HEK293 (cell line): Measurements from ENCODE around the gene TBC1D22A.

ENCODE experiments used
- CTCF ChIA-PET: fragments of 350-600 bp; formaldehyde crosslinking; extraction: SDS; loops from one replicate; lab custom pipeline; 2021; ENCODE audit warnings: antibody characterized with exemption; lab: Yijun Ruan, JAX
- POLR2A ChIA-PET: fragments of 300-600 bp; formaldehyde crosslinking; extraction: SDS; loops from one replicate; lab custom pipeline; 2020; ENCODE audit warnings: antibody characterized with exemption, inconsistent platforms; lab: Yijun Ruan, JAX
- H3K27ac ChIP-seq: fragments of 200-500 bp; sonication (Bioruptor generic); 2 replicates; pipeline ENCODE4 v1.5.1; 2014; ENCODE audit warnings: low read depth, low read length, control low read depth, inconsistent platforms; ENCODE audit errors: extremely low read depth
- H3K36me3 ChIP-seq, 2 experiments: fragments of 200-500 bp in 1 of 2; sonication (Bioruptor generic) in 1 of 2; 1 replicate in 1 of 2; 2 replicates in 1 of 2; pipeline ENCODE4 v1.5.1; 2014 to 2017; ENCODE audit warnings: inconsistent platforms in 2 of 2, low read length in 2 of 2; ENCODE audit not compliant: control insufficient read depth in 2 of 2, insufficient read depth in 1 of 2
- H3K4me1 ChIP-seq: fragments of 200-500 bp; sonication (Bioruptor generic); 2 replicates; pipeline ENCODE4 v1.5.1; 2014; ENCODE audit warnings: mild to moderate bottlenecking, low read length, inconsistent platforms; ENCODE audit not compliant: control insufficient read depth, insufficient read depth
- H3K4me3 ChIP-seq: 2 replicates; pipeline ENCODE4 v1.5.1; 2011; ENCODE audit warnings: low read depth, mild to moderate bottlenecking, control low read depth, low read length, moderate library complexity
- H3K9me3 ChIP-seq: fragments of 200-500 bp; sonication (Bioruptor generic); 2 replicates; pipeline ENCODE4 v1.5.1; 2014; ENCODE audit warnings: low read depth, low read length, inconsistent platforms; ENCODE audit not compliant: control insufficient read depth, insufficient read depth
- GLIS2 ChIP-seq: fragments of 450-650 bp; formaldehyde crosslinking; IDR thresholded peaks from 2 replicates; pipeline ENCODE4 v1.5.1; 2016; ENCODE audit warnings: missing biosample characterization, missing genetic modification characterization
- MYNN ChIP-seq: fragments of 450-650 bp; formaldehyde crosslinking; IDR thresholded peaks from 2 replicates; pipeline ENCODE4 v1.5.1; 2016; ENCODE audit warnings: missing biosample characterization, missing genetic modification characterization, borderline replicate concordance
- TCF7L2 ChIP-seq: IDR thresholded peaks from 2 replicates; pipeline ENCODE4 v1.6.1; 2011; ENCODE audit warnings: low read depth, mild to moderate bottlenecking, inconsistent platforms, low read length, moderate library complexity, borderline replicate concordance
- ZNF112 ChIP-seq: fragments of 450-650 bp; formaldehyde crosslinking; IDR thresholded peaks from 2 replicates; pipeline ENCODE4 v1.5.0; 2017; ENCODE audit warnings: missing biosample characterization, missing genetic modification characterization
- ZNF114 ChIP-seq: fragments of 450-650 bp; formaldehyde crosslinking; IDR thresholded peaks from 2 replicates; pipeline ENCODE4 v1.5.0; 2017; ENCODE audit warnings: missing biosample characterization, missing genetic modification characterization
- ZNF133 ChIP-seq: fragments of 450-650 bp; formaldehyde crosslinking; IDR thresholded peaks from 2 replicates; pipeline ENCODE4 v1.5.1; 2016; ENCODE audit warnings: missing biosample characterization, missing genetic modification characterization
- ZNF140 ChIP-seq: fragments of 450-650 bp; formaldehyde crosslinking; IDR thresholded peaks from 2 replicates; pipeline ENCODE4 v1.5.1; 2016; ENCODE audit warnings: missing biosample characterization, missing genetic modification characterization
- ZNF175 ChIP-seq: fragments of 450-650 bp; formaldehyde crosslinking; IDR thresholded peaks from 2 replicates; pipeline ENCODE4 v1.5.1; 2016; ENCODE audit warnings: missing biosample characterization, missing genetic modification characterization
- ZNF184 ChIP-seq: fragments of 450-650 bp; IDR thresholded peaks from 2 replicates; pipeline ENCODE4 v1.5.1; 2018; ENCODE audit warnings: missing biosample characterization, mild to moderate bottlenecking, missing genetic modification characterization
- ZNF19 ChIP-seq: fragments of 450-650 bp; formaldehyde crosslinking; IDR thresholded peaks from 2 replicates; pipeline ENCODE4; 2016; ENCODE audit warnings: missing biosample characterization, missing genetic modification characterization, low read depth
- ZNF529 ChIP-seq: fragments of 450-650 bp; formaldehyde crosslinking; IDR thresholded peaks from 2 replicates; pipeline ENCODE4 v1.5.1; 2017; ENCODE audit warnings: missing genetic modification characterization, missing biosample characterization; ENCODE audit not compliant: insufficient replicate concordance
- ZNF549 ChIP-seq: fragments of 450-650 bp; IDR thresholded peaks from 2 replicates; pipeline ENCODE4 v1.5.1; 2018; ENCODE audit warnings: missing biosample characterization, missing genetic modification characterization, mild to moderate bottlenecking, inconsistent platforms, moderate library complexity
- ZNF585B ChIP-seq: fragments of 450-650 bp; formaldehyde crosslinking; IDR thresholded peaks from 2 replicates; pipeline ENCODE4 v1.5.1; 2016; ENCODE audit warnings: missing biosample characterization, missing genetic modification characterization
- ZNF596 ChIP-seq: fragments of 450-650 bp; IDR thresholded peaks from 2 replicates; pipeline ENCODE4 v1.5.0; 2018; ENCODE audit warnings: missing biosample characterization, mild to moderate bottlenecking, missing genetic modification characterization, moderate library complexity
- ZSCAN16 ChIP-seq: fragments of 450-650 bp; formaldehyde crosslinking; IDR thresholded peaks from 2 replicates; pipeline ENCODE4 v1.5.1; 2016; ENCODE audit warnings: missing biosample characterization, missing genetic modification characterization
- TF ChIP-seq, protein P1 (sequence below): fragments of 450-650 bp; formaldehyde crosslinking; IDR thresholded peaks from 2 replicates; pipeline ENCODE4 v1.5.1; 2016; ENCODE audit warnings: missing biosample characterization, missing genetic modification characterization, low read depth
- TF ChIP-seq, protein P2 (sequence below): fragments of 450-650 bp; formaldehyde crosslinking; IDR thresholded peaks from 2 replicates; pipeline ENCODE4 v1.5.1; 2017; ENCODE audit warnings: missing biosample characterization, missing genetic modification characterization
- TF ChIP-seq, protein P3 (sequence below): fragments of 450-650 bp; formaldehyde crosslinking; IDR thresholded peaks from 2 replicates; pipeline ENCODE4 v1.5.1; 2016; ENCODE audit warnings: missing biosample characterization, missing genetic modification characterization
- TF ChIP-seq, protein P4 (sequence below): fragments of 450-650 bp; formaldehyde crosslinking; IDR thresholded peaks from 2 replicates; pipeline ENCODE4 v1.5.1; 2017; ENCODE audit warnings: missing biosample characterization, missing genetic modification characterization
- TF ChIP-seq, protein P5 (sequence below): IDR thresholded peaks from 2 replicates; pipeline ENCODE4 v1.6.1; 2011; ENCODE audit warnings: mild to moderate bottlenecking, low read depth, low read length, borderline replicate concordance

The TBC1D22A gene

DNA sequence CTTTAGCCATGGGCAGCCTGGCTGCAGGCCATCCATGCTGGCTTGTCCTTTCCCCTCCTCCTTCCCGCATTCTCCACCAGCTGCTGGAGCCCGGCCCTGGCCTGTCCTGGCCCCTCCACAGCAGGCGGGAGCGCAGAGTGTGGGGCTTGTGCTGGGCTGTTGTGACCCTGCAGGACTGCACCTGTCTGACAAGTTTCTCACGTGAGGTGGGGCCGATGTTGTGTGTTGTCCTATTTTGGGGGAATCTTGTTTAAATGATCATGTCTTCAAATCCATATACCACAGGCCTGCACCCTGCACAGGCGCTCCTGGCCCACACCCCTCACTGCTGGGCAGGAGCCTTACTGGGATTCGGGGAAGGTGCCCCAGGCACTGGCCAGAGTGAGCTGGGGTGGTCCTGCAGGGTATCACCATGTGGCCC lies 30.4 kb downstream of the TBC1D22A start:
- Histone ChIP-seq H3K4me1 (no peaks in the 10 kb centered on the region), H3K36me3 (peaks cover 0 to 49% of the 10 kb centered on the region in 2 experiments; a peak in 1 of 3 replicates), H3K4me3 (no peak overlapping the region), H3K27ac (no peak overlapping the region), H3K9me3 (no peaks in the 10 kb centered on the region)
- TF ChIP-seq ZNF112 (tag by site-specific recombination) (no peak), ZSCAN16 (tag by site-specific recombination) (no peak), TCF7L2 (no peak)
- TF ChIP-seq, protein P1, sequence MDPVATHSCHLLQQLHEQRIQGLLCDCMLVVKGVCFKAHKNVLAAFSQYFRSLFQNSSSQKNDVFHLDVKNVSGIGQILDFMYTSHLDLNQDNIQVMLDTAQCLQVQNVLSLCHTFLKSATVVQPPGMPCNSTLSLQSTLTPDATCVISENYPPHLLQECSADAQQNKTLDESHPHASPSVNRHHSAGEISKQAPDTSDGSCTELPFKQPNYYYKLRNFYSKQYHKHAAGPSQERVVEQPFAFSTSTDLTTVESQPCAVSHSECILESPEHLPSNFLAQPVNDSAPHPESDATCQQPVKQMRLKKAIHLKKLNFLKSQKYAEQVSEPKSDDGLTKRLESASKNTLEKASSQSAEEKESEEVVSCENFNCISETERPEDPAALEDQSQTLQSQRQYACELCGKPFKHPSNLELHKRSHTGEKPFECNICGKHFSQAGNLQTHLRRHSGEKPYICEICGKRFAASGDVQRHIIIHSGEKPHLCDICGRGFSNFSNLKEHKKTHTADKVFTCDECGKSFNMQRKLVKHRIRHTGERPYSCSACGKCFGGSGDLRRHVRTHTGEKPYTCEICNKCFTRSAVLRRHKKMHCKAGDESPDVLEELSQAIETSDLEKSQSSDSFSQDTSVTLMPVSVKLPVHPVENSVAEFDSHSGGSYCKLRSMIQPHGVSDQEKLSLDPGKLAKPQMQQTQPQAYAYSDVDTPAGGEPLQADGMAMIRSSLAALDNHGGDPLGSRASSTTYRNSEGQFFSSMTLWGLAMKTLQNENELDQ (tag by site-specific recombination): no peak
- CTCF ChIA-PET: interaction anchor here (6.0 kb wide), 1 partner anchor 10 kb away, joined by 44 read pairs; no protein-coding TSS in a partner anchor
- POLR2A ChIA-PET: interaction anchor here (1.9 kb wide), 1 partner anchor 30 kb away, joined by 6 read pairs; the partner anchor contains the start of gene TBC1D22A

DNA sequence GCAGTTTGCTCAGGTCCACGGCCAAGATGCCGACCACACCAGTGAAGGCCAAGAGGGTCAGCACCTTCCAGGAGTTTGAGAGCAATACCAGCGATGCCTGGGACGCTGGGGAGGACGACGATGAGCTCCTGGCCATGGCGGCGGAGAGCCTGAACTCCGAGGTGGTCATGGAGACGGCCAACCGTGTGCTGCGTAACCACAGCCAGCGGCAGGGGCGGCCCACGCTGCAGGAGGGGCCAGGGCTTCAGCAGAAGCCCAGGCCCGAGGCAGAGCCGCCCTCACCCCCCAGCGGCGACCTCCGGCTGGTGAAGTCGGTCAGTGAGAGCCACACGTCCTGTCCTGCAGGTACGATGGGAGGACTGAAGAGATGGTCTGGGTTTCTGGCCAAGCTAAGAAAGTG lies 31.0 kb downstream of the TBC1D22A start:
- ChIA-PET CTCF (interaction anchor here (3.2 to 6.0 kb wide), 2 partner anchors 10 to 35 kb away, joined by 9 to 44 read pairs; no protein-coding TSS in a partner anchor), POLR2A (no interaction called here)
- TF ChIP-seq ZNF184 (tag by site-specific recombination): no peak
- TF ChIP-seq ZNF585B (tag by site-specific recombination): no peak
- TF ChIP-seq ZNF549 (tag by site-specific recombination): no peak
- TF ChIP-seq ZNF19 (tag by site-specific recombination): no peak
- no peak for TF ChIP-seq GLIS2
- TF ChIP-seq, protein P2, sequence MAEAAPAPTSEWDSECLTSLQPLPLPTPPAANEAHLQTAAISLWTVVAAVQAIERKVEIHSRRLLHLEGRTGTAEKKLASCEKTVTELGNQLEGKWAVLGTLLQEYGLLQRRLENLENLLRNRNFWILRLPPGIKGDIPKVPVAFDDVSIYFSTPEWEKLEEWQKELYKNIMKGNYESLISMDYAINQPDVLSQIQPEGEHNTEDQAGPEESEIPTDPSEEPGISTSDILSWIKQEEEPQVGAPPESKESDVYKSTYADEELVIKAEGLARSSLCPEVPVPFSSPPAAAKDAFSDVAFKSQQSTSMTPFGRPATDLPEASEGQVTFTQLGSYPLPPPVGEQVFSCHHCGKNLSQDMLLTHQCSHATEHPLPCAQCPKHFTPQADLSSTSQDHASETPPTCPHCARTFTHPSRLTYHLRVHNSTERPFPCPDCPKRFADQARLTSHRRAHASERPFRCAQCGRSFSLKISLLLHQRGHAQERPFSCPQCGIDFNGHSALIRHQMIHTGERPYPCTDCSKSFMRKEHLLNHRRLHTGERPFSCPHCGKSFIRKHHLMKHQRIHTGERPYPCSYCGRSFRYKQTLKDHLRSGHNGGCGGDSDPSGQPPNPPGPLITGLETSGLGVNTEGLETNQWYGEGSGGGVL (tag by site-specific recombination): no peak
- Histone ChIP-seq H3K9me3 (no peaks in the 10 kb centered on the region), H3K4me1 (no peaks in the 10 kb centered on the region), H3K27ac (no peak overlapping the region), H3K36me3 (peaks cover 0 to 55% of the 10 kb centered on the region in 2 experiments; a peak in 1 of 3 replicates), H3K4me3 (no peak overlapping the region)

DNA sequence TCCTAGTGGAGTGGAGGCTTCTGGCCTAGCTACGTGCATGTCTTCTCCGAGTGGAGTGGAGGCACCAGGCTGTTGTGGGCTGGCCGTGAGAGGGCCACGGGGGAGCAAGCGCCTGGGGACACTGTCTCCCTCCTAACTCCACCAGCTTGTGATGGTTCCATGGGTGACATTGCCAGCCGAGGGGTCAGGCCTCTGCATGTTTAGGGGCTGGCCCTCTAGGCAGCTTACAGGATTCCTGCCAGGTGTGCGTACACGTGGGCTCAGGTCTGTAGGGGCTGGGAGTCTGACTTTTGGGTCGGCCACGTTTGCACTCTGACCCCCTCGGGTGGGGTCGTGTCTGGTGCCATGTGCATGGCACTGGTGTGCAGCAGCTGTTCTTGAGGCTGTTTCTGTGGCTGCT lies 31.6 kb downstream of the TBC1D22A start:
- no peak overlapping the region for H3K4me3 ChIP-seq
- TF ChIP-seq ZNF114 (tag by site-specific recombination): no peak
- no peak for TF ChIP-seq ZNF596 (tag by site-specific recombination)
- no peak overlapping the region for H3K27ac ChIP-seq
- H3K36me3 ChIP-seq: peaks cover 0 to 56% of the 10 kb centered on the region in 2 experiments; a peak in 1 of 3 replicates
- CTCF ChIA-PET: interaction anchor here (1.7 to 6.0 kb wide), 3 partner anchors 9 to 35 kb away, joined by 7 to 44 read pairs (median 9); no protein-coding TSS in a partner anchor
- H3K9me3 ChIP-seq: no peaks in the 10 kb centered on the region
- POLR2A ChIA-PET: no interaction called here
- 0 out of 2 replicates have a peak, but pooled peaks cover 2% of the 10 kb centered on the region for H3K4me1 ChIP-seq

DNA sequence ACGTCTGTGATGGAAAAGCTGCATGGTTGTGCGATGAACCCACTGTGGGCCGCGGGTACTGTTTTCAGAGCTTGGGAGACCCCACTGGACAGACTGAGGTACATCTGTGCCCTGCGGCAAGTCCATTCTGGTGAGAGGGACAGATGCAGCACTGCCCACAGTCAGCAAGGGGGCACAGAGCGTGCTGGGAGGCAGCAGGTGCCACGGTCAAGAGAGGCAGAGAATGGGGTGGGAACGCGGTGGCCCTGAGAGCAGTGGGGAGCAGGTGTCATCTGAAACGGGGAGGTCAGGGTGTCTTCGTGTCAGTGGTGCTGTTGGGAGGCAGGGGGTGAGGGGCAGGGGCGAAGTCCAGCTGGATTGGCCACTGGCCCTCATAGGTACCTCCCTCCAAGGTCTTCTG lies 32.0 kb downstream of the TBC1D22A start:
- Histone ChIP-seq H3K4me1 (0 out of 2 replicates have a peak, but pooled peaks cover 2% of the 10 kb centered on the region), H3K27ac (no peak overlapping the region), H3K9me3 (no peaks in the 10 kb centered on the region), H3K4me3 (no peak overlapping the region), H3K36me3 (peaks cover 0 to 60% of the 10 kb centered on the region in 2 experiments; a peak in 1 of 3 replicates)
- ChIA-PET POLR2A (no interaction called here), CTCF (interaction anchor here (1.7 to 6.0 kb wide), 3 partner anchors 9 to 36 kb away, joined by 7 to 44 read pairs (median 9); no protein-coding TSS in a partner anchor)
- TF ChIP-seq, protein P3, sequence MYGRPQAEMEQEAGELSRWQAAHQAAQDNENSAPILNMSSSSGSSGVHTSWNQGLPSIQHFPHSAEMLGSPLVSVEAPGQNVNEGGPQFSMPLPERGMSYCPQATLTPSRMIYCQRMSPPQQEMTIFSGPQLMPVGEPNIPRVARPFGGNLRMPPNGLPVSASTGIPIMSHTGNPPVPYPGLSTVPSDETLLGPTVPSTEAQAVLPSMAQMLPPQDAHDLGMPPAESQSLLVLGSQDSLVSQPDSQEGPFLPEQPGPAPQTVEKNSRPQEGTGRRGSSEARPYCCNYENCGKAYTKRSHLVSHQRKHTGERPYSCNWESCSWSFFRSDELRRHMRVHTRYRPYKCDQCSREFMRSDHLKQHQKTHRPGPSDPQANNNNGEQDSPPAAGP (tag by site-specific recombination): no peak
- TF ChIP-seq, protein P4, sequence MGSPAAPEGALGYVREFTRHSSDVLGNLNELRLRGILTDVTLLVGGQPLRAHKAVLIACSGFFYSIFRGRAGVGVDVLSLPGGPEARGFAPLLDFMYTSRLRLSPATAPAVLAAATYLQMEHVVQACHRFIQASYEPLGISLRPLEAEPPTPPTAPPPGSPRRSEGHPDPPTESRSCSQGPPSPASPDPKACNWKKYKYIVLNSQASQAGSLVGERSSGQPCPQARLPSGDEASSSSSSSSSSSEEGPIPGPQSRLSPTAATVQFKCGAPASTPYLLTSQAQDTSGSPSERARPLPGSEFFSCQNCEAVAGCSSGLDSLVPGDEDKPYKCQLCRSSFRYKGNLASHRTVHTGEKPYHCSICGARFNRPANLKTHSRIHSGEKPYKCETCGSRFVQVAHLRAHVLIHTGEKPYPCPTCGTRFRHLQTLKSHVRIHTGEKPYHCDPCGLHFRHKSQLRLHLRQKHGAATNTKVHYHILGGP (tag by site-specific recombination): no peak
- TF ChIP-seq ZNF175 (tag by site-specific recombination) (no peak), ZNF133 (no peak), MYNN (tag by site-specific recombination) (no peak), ZNF140 (tag by site-specific recombination) (no peak), ZNF529 (tag by site-specific recombination) (no peak)
- TF ChIP-seq, protein P5, sequence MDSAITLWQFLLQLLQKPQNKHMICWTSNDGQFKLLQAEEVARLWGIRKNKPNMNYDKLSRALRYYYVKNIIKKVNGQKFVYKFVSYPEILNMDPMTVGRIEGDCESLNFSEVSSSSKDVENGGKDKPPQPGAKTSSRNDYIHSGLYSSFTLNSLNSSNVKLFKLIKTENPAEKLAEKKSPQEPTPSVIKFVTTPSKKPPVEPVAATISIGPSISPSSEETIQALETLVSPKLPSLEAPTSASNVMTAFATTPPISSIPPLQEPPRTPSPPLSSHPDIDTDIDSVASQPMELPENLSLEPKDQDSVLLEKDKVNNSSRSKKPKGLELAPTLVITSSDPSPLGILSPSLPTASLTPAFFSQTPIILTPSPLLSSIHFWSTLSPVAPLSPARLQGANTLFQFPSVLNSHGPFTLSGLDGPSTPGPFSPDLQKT: no peak
